Neural crest cell (in vitro differentiated cells): Measurements from ENCODE around the gene SPRYD7. TPM values are rescaled to one million over a fixed set of nuclear protein-coding genes. Genes with fewer than 3 reads are reported as not detected.

Experiments
- DNase-seq: peaks from one replicate; pipeline ENCODE4 v3.0.0; 2021; ENCODE audit warnings: low read depth, mixed read lengths, low spot score
- H3K27ac Mint-ChIP-seq: one replicate; pipeline ENCODE4 v1.8.0; 2021; ENCODE audit warnings: mild to moderate bottlenecking, mixed read lengths; ENCODE audit not compliant: unreplicated experiment
- H3K27me3 Mint-ChIP-seq: 2 replicates; pipeline ENCODE4 v1.8.0; 2021; ENCODE audit warnings: low read depth, mild to moderate bottlenecking, mixed read lengths
- H3K36me3 Mint-ChIP-seq: 2 replicates; pipeline ENCODE4 v1.8.0; 2021; ENCODE audit warnings: low read depth, mild to moderate bottlenecking, mixed read lengths
- H3K4me1 Mint-ChIP-seq: 2 replicates; pipeline ENCODE4 v1.8.0; 2021; ENCODE audit warnings: mixed read lengths
- H3K4me3 Mint-ChIP-seq: one replicate; pipeline ENCODE4 v1.8.0; 2021; ENCODE audit warnings: mild to moderate bottlenecking, mixed read lengths
- H3K9me3 Mint-ChIP-seq: 2 replicates; pipeline ENCODE4 v1.8.0; 2021; ENCODE audit warnings: mixed read lengths
- total RNA-seq: library from RNA; stranded (reverse); gene quantifications from 2 replicates; pipeline ENCODE4 v1.2.1, GENCODE V29; 2021
- TF ChIP-seq, protein P1 (sequence below): fragments of 200-600 bp; sonication (generic); conservative IDR thresholded peaks from 2 replicates; pipeline ENCODE4 v1.5.0; 2021; ENCODE audit warnings: antibody characterized with exemption, mild to moderate bottlenecking

Gene SPRYD7
- total RNA-seq, 1 donor from 2014 or later: 3.8 TPM

DNA sequence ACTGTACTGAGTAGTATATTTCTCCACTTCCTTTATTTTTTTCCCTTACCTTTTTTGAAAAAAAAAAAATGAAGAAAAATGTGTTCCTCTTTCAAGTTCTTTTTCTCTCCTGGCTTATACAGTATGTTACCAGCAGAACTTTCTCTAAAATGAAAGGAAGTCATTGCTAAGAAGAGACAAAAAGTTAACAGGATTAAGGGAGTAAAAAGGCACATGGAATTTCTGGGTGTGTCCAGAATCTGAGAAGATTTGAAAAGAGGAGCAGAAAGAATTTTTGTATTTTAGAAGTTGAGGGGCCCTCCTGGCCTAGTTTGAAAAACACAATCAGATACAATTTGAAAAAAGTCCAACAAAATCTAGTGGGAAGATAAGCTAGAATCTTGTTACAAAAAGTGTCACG, 39.7 kb upstream of the SPRYD7 start:
- H3K36me3 Mint-ChIP-seq: no peaks in the 10 kb centered on the region
- H3K27me3 Mint-ChIP-seq: no peaks in the 10 kb centered on the region
- TF ChIP-seq, protein P1, sequence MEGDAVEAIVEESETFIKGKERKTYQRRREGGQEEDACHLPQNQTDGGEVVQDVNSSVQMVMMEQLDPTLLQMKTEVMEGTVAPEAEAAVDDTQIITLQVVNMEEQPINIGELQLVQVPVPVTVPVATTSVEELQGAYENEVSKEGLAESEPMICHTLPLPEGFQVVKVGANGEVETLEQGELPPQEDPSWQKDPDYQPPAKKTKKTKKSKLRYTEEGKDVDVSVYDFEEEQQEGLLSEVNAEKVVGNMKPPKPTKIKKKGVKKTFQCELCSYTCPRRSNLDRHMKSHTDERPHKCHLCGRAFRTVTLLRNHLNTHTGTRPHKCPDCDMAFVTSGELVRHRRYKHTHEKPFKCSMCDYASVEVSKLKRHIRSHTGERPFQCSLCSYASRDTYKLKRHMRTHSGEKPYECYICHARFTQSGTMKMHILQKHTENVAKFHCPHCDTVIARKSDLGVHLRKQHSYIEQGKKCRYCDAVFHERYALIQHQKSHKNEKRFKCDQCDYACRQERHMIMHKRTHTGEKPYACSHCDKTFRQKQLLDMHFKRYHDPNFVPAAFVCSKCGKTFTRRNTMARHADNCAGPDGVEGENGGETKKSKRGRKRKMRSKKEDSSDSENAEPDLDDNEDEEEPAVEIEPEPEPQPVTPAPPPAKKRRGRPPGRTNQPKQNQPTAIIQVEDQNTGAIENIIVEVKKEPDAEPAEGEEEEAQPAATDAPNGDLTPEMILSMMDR: no peak
- DNase-seq: no peak
- no peak overlapping the region for H3K27ac Mint-ChIP-seq
- H3K9me3 Mint-ChIP-seq: no peaks in the 10 kb centered on the region
- no peaks in the 10 kb centered on the region for H3K4me1 Mint-ChIP-seq
- no peak overlapping the region for H3K4me3 Mint-ChIP-seq

DNA sequence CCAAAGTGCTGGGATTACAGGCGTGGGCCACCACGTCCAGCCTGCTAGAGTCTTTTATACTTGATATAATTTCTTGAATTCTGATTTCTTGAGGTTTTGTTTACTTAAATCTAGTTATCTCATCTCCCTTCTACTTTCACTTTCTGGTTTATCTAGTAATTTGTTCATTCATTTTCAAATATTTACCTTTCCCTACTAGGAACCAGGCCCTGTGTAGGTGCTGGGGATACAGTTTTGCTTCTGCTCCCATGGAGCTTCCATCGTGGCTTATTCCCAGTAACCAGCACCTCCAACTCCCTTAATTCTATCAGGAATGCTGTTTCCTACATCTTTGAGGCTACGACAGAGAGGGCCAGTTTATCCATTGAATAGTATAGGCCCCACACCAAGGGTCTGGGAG, 36.6 kb upstream of the SPRYD7 start:
- no peaks in the 10 kb centered on the region for H3K27me3 Mint-ChIP-seq
- no peaks in the 10 kb centered on the region for H3K4me1 Mint-ChIP-seq
- TF ChIP-seq, protein P1: no peak
- no peaks in the 10 kb centered on the region for H3K9me3 Mint-ChIP-seq
- H3K4me3 Mint-ChIP-seq: no peak overlapping the region
- DNase-seq: no peak
- H3K36me3 Mint-ChIP-seq: no peaks in the 10 kb centered on the region
- no peak overlapping the region for H3K27ac Mint-ChIP-seq

DNA sequence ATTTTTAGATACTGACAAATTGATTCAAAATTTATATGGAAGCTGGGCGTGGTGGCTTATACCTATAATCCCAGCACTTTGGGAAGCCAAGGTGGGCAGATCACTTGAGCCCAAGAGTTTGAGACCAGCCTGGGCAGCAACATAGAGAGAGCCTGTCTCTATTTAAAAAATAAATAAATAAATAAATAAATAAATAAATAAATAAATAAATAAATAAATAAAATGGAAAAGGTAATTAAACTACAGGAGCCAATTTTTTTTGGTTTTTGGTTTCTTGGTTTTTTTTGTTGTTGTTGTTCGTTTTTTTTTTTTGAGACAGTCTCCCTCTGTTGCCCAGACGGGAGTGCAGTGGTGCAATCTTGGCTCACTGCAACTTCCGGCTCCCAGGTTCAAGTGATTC, 31.3 kb upstream of the SPRYD7 start:
- H3K27ac Mint-ChIP-seq: no peak overlapping the region
- no peak for DNase-seq
- no peak overlapping the region for H3K4me3 Mint-ChIP-seq
- TF ChIP-seq, protein P1: no peak
- H3K27me3 Mint-ChIP-seq: no peaks in the 10 kb centered on the region
- H3K9me3 Mint-ChIP-seq: peaks cover 30% of the 10 kb centered on the region
- H3K4me1 Mint-ChIP-seq: no peaks in the 10 kb centered on the region
- H3K36me3 Mint-ChIP-seq: peaks cover 19% of the 10 kb centered on the region

DNA sequence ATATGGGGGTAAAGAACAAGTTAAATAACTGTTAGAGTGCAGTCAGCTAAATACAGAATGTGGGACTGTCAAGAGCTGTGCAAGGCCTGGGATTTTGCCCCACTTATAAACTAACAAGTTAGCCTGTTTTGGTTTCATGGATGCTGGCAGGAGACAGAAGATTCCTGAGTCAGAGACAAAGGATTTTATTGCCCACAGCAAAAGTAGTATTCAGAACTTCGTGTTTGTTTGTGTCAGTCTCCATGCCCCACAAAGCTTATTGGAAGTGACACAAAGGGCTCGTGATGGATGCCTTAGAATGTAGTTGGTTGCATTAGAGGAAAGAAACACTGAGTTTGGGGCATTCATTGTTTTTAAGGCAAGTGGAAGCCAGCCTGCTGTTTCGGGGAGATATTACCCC, 22.2 kb upstream of the SPRYD7 start:
- H3K27me3 Mint-ChIP-seq: no peaks in the 10 kb centered on the region
- peaks cover 12% of the 10 kb centered on the region for H3K9me3 Mint-ChIP-seq
- H3K4me1 Mint-ChIP-seq: no peaks in the 10 kb centered on the region
- no peak overlapping the region for H3K27ac Mint-ChIP-seq
- DNase-seq: no peak
- H3K36me3 Mint-ChIP-seq: peaks cover 12% of the 10 kb centered on the region
- TF ChIP-seq, protein P1: no peak
- H3K4me3 Mint-ChIP-seq: no peak overlapping the region

DNA sequence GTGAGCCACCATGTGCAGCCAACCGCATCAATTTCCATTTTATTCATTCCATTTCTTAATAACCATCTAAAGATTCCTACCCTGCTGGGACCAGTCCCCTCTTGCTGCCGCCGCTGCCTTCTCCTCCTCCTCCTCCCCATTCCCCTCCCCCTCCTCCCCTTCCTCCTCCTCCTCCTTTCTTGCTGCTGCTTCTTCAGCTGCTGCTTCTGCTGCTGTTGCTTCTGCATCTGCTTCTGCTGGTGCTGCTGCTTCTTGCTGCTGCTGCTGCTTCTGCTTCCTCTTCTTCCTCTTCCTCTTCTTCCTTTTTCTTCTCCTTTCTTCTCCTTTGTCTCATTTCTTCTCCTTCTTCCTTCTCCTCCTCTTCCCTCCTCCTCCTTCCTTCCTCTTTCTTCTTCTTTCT, 20.0 kb upstream of the SPRYD7 start:
- Mint-ChIP-seq H3K4me1 (no peaks in the 10 kb centered on the region), H3K36me3 (peaks cover 4% of the 10 kb centered on the region), H3K27me3 (no peaks in the 10 kb centered on the region), H3K4me3 (no peak overlapping the region), H3K9me3 (peaks cover 4% of the 10 kb centered on the region), H3K27ac (no peak overlapping the region)
- DNase-seq: no peak
- TF ChIP-seq, protein P1: no peak
